Neutrophil (primary cell): ENCODE measurements around the gene KAZALD1.

Experiments used
- H3K27ac ChIP-seq: fragments of 200-600 bp; sonication (generic); 2 replicates; pipeline ENCODE4 v1.5.1; 2016; ENCODE audit warnings: mild to moderate bottlenecking, moderate library complexity
- H3K27me3 ChIP-seq: fragments of 200-600 bp; sonication (generic); 2 replicates; pipeline ENCODE4 v1.6.0; 2016; ENCODE audit warnings: mild to moderate bottlenecking
- H3K36me3 ChIP-seq: fragments of 200-600 bp; sonication (generic); 2 replicates; pipeline ENCODE4 v1.5.1; 2017
- H3K4me1 ChIP-seq, 2 experiments: fragments of 200-600 bp in 1 of 2; sonication (generic) in 1 of 2; 1 replicate in 1 of 2; 2 replicates in 1 of 2; pipeline versions ENCODE4 v1.5.1 to v1.6.1; 2013 to 2016; ENCODE audit warnings: low read depth in 1 of 2, low read length in 1 of 2, mild to moderate bottlenecking in 1 of 2, moderate library complexity in 1 of 2; ENCODE audit not compliant: control insufficient read depth in 1 of 2, insufficient read depth in 1 of 2
- H3K4me3 ChIP-seq, 2 experiments: fragments of 200-600 bp in 1 of 2; sonication (generic) in 1 of 2; 1 replicate in 1 of 2; 2 replicates in 1 of 2; pipeline ENCODE4 v1.5.1; 2013 to 2016; ENCODE audit warnings: low read depth in 1 of 2, low read length in 1 of 2, mild to moderate bottlenecking in 1 of 2, moderate library complexity in 1 of 2
- H3K9me3 ChIP-seq: fragments of 200-600 bp; sonication (generic); 2 replicates; pipeline ENCODE4 v1.5.1; 2016
- CTCF ChIP-seq: fragments of 200-600 bp; sonication (generic); IDR thresholded peaks from 2 replicates; pipeline ENCODE4 v1.5.1; 2016; ENCODE audit warnings: antibody characterized with exemption

Gene KAZALD1

DNA sequence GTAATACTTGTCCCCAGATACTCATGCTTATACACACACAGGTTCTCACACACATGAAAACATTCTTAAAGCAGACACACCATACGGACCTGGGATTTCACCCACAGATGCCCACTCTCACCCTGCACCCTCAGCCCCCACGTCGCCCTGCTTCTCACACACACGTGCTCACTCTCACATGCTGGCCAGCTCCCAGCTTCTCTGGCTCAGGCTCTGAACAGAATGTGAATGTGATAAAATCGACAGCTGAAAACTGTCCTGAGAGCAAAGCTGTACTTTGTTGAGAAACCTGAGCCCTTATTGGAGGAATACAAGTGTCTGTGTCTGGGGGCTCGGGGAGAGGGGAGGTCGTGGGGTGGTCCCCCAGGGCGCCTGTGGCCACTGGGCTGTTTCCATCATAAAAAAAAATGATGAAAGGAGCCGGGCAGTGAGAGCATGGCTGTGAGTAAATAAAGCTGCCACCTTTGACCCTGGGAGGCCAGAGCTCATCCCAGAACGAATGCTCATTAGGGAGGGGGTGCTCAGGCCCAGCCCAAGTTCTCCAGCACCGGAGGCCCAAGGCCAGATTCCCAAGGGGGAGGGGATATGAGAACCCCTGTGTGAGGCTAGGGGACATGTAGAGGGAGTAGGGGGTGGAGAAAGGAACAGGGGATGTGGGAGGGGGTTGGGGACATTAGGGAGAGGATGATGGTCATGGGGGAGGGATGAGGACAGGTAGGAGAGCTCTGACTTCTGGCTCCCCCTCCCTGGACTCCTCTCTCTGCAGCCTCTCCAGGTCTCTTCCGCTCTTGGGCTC, 51.2 kb downstream of the KAZALD1 start:
- Histone ChIP-seq H3K9me3 (no peaks in the 10 kb centered on the region), H3K36me3 (no peaks in the 10 kb centered on the region), H3K27me3 (peaks cover 97% of the 10 kb centered on the region), H3K4me1 (no peaks in the 10 kb centered on the region), H3K27ac (no peak overlapping the region), H3K4me3 (no peak overlapping the region)
- TF ChIP-seq CTCF, result no peak

- Histone ChIP-seq H3K4me3 (no peak overlapping the region), H3K9me3 (no peaks in the 10 kb centered on the region), H3K36me3 (no peaks in the 10 kb centered on the region), H3K4me1 (no peaks in the 10 kb centered on the region), H3K27me3 (peaks cover 99% of the 10 kb centered on the region), H3K27ac (no peak overlapping the region)
- no peak for TF ChIP-seq CTCF
Observed at GRCh38 chr10:101113890-101114403, 52.2 kb downstream of the KAZALD1 start.

- no peak overlapping the region for H3K4me3 ChIP-seq
- no peaks in the 10 kb centered on the region for H3K4me1 ChIP-seq
- H3K27me3 ChIP-seq, result peaks cover 100% of the 10 kb centered on the region
- H3K9me3 ChIP-seq, result no peaks in the 10 kb centered on the region
- TF ChIP-seq CTCF, result no peak
- no peak overlapping the region for H3K27ac ChIP-seq
- H3K36me3 ChIP-seq, result no peaks in the 10 kb centered on the region
Observed at GRCh38 chr10:101114646-101115045, 52.9 kb downstream of the KAZALD1 start.
